Measurements from ENCODE around the gene TBC1D8.

Gene TBC1D8

DNA sequence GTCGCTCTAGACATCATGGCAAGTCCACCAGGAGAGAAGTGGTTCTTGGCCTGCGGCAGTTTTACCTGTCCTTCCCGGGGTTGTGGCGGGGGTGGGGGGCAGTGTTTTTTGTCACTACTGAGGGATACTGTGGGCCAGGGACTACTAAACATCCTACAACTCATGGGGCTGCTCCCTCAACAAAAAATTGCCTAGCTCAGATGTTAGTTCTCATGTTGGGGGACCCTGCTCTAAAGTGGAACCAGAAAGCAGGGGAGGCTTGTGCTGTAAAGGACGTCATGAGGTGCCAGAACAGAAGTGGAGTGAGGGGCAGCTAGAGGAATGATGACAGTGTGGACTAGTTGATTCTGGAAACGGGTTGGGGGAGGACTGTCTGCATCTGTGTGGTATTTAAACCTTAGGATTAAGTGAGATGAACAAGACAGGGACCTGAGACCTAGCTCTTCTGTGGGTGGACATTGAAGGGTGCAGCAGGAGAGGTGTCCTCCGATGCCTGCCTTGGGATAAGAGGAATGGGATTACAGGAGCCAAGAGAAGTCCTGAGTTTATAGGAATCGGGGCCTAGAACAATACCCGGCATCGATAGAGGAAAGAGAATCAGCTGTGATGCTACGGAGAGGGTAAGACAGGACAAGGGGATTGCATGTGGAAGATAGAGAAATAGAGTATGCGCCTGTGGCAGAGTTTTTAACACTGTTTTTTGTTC lies 146.4 kb downstream of the TBC1D8 start:
- Mint-ChIP-seq H3K27me3 (no peaks in the 10 kb centered on the region), H3K4me3 (peak overlapping the region; percentile 99), H3K27ac (peak overlapping the region; percentile 98), H3K9me3 (ENCODE audit: low read depth) (no peaks in the 10 kb centered on the region), H3K36me3 (peaks cover 35% of the 10 kb centered on the region), H3K4me1 (ENCODE audit: low read depth) (peaks cover 54% of the 10 kb centered on the region)

DNA sequence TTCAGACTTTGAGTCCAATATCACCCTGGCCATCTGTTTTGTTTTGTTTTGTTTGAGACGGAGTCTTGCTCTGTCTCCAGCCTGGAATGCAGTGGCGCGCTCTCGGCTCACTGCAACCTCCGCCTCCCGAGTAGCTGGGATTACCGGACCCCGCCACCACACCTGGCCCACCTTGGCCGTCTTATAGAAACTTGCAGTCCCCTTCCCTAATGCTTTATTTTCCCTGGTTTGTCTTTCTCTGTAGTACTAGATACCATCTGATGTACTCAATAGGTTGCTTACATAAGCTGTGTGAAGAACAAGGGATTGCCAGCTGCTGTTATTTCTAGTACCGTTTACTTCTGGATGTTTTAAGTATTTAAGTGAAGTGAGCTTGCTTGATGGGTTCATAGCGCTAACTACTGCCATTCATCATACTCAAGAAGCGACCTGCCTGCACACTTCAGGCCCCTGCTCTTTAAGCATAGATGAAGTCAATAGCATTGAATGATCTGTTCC lies 147.9 kb downstream of the TBC1D8 start:
- H3K4me3 Mint-ChIP-seq, result peak overlapping the region; percentile 99
- peak overlapping the region; percentile 98 for H3K27ac Mint-ChIP-seq
- no peaks in the 10 kb centered on the region for H3K27me3 Mint-ChIP-seq
- no peaks in the 10 kb centered on the region for H3K9me3 Mint-ChIP-seq (ENCODE audit: low read depth)
- H3K4me1 Mint-ChIP-seq (ENCODE audit: low read depth), result peaks cover 51% of the 10 kb centered on the region
- peaks cover 35% of the 10 kb centered on the region for H3K36me3 Mint-ChIP-seq

DNA sequence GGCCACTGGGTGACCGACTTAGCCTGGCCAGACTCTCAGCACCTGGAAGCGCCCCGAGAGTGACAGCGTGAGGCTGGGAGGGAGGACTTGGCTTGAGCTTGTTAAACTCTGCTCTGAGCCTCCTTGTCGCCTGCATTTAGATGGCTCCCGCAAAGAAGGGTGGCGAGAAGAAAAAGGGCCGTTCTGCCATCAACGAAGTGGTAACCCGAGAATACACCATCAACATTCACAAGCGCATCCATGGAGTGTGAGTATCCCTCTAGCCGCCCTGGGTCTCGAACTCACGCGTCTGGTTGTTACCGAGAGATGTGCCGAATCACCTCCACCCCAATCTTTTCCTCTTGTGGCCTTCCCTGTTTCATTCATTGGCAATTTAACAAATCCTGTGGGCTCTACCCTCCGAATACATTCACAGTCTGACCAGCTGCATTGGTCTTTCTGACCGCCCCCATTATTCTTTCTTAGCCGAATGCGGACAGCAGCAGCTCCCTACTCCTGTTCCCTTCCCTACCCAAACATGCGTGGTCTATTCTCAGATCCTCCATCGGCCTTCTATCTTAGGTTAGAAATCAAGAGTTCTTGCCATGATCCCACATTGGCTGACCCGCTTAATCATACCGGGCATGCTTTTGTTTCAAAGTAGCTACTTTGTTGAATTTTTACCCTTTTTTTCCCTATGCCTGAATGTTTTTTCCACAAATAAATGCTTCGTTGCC lies 148.5 kb downstream of the TBC1D8 start:
- Mint-ChIP-seq H3K27ac (peak overlapping the region; percentile 98), H3K27me3 (no peaks in the 10 kb centered on the region), H3K4me3 (peak overlapping the region; percentile 99), H3K36me3 (peaks cover 35% of the 10 kb centered on the region), H3K9me3 (ENCODE audit: low read depth) (no peaks in the 10 kb centered on the region), H3K4me1 (ENCODE audit: low read depth) (peaks cover 51% of the 10 kb centered on the region)

DNA sequence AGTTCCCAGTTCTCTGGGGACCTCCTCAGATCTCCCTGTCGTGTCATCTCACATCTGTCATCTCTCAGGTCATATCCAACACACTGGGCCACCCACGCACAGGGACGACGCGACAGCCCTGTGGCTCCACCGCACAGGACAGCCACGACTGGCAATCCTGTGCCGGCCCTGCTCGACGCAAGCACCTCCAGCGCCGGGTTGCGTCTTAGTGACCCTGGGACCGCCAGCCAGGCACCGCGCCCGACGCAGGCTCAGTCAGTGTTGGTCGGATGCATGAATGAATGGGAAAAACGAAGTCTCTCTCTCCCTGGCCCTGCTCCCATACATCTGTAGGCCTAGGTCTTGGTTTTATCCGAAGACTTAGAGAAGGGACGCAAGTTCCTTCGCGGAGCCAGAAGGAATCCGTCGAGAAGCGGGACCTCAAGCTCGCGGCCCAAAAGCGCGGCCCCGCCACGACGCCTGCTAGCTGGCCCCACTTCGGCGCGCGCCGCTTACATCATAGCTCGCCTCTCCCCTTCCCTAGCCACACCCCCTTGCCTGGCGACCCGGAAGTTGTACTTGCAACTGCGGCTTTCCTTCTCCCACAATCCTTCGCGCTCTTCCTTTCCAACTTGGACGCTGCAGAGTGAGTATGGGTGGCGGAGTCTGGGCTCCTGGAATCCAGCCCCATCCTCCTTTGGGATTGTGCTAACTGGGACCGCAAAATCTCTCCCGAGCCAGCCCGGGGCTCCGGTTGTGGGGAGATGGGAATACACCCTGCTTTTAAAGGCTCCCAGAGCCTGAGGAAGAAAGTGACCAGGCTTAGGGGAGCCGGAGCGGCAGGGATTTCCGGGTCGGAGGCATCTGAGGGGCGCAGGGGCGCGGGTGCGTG lies 149.3 kb downstream of the TBC1D8 start, which contains the start of gene RPL31:
Gene RPL31 (plus strand): TSS at position 599 of the 871 bp plus-strand sequence. CDS start 413 bp downstream, outside the sequence.
- Mint-ChIP-seq H3K4me1 (ENCODE audit: low read depth) (peaks cover 44% of the 10 kb centered on the region), H3K27me3 (no peaks in the 10 kb centered on the region), H3K36me3 (peaks cover 35% of the 10 kb centered on the region), H3K27ac (peak within 1 kb of the TSS; percentile 98), H3K9me3 (ENCODE audit: low read depth) (no peaks in the 10 kb centered on the region), H3K4me3 (peak within 1 kb of the TSS; percentile 99)

DNA sequence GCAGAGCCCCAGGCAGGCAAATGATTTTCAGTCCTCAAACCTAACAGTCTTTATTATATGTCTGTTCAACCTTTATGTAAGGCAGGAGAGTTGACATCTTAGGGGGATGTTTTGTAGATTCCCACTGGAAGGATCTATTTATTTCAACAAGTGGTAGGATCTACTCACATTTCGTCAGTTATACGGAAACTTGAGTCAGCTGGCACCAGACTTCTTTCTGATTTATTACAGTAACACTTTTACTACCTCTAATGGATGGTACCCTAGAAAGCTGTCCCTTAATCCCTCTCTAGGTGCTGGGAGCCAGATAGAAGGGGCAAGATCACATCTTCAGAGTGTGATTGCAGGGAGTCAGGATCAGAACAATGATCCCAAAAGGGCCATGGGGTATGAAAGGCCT lies 151.2 kb downstream of the TBC1D8 start:
- H3K4me1 Mint-ChIP-seq (ENCODE audit: low read depth), result peaks cover 27% of the 10 kb centered on the region
- no peak overlapping the region for H3K27ac Mint-ChIP-seq
- peaks cover 25% of the 10 kb centered on the region for H3K36me3 Mint-ChIP-seq
- H3K9me3 Mint-ChIP-seq (ENCODE audit: low read depth), result no peaks in the 10 kb centered on the region
- no peak overlapping the region for H3K4me3 Mint-ChIP-seq
- no peaks in the 10 kb centered on the region for H3K27me3 Mint-ChIP-seq

DNA sequence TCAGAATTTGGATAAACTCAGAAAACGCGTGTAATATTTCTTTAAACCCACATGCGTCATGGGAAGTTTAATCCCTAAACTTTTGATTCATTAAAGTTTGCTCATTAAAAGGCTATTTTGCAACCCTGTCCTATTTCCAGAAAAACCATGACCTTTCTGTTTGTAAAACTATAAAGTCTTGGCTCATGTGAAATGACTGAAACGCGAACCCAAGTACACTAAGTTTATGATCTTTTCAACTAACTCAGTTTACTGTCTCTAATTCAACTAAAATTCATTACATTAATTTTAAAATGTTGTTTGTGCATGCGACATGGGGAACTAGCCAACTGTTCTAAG lies 153.0 kb downstream of the TBC1D8 start:
- H3K36me3 Mint-ChIP-seq, result peaks cover 7% of the 10 kb centered on the region
- no peaks in the 10 kb centered on the region for H3K27me3 Mint-ChIP-seq
- H3K27ac Mint-ChIP-seq, result no peak overlapping the region
- no peak overlapping the region for H3K4me3 Mint-ChIP-seq
- peaks cover 10% of the 10 kb centered on the region for H3K4me1 Mint-ChIP-seq (ENCODE audit: low read depth)
- no peaks in the 10 kb centered on the region for H3K9me3 Mint-ChIP-seq (ENCODE audit: low read depth)

DNA sequence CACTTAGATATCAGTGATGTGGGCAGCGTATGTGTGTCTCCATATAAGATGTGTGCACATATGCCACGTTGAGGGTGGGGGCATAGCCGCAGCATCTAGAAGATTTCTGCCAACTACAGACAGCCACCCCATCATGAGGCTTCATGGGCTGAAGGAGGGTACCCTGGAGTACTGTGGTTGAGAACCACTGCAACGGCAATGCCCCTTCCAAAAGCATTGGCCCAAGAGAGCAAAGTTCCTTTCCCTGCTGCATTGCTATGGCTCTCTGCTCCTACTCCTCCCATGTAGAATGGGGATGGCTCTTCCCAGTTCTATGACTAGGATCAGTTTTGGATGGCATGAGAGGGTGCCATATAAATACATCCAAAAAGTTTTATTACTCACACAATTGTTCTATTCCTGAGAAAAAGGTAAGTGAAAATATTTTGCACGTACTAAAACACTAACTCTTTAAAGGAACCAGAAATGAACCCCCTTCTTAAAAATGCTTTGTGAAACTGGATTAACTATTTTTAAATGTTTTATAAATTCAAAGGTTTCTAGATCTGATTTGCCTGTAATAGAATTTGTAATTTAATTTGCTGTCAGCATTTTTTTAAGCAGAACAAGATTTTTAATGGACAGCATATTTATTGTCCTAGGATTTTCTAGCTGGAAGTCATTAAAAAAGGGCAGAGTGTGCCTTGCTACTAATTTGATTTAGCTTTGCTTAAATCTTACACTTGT lies 153.5 kb downstream of the TBC1D8 start:
- Mint-ChIP-seq H3K9me3 (ENCODE audit: low read depth) (no peaks in the 10 kb centered on the region), H3K27me3 (no peaks in the 10 kb centered on the region), H3K4me1 (ENCODE audit: low read depth) (peaks cover 10% of the 10 kb centered on the region), H3K27ac (no peak overlapping the region), H3K4me3 (no peak overlapping the region), H3K36me3 (peaks cover 2% of the 10 kb centered on the region)

DNA sequence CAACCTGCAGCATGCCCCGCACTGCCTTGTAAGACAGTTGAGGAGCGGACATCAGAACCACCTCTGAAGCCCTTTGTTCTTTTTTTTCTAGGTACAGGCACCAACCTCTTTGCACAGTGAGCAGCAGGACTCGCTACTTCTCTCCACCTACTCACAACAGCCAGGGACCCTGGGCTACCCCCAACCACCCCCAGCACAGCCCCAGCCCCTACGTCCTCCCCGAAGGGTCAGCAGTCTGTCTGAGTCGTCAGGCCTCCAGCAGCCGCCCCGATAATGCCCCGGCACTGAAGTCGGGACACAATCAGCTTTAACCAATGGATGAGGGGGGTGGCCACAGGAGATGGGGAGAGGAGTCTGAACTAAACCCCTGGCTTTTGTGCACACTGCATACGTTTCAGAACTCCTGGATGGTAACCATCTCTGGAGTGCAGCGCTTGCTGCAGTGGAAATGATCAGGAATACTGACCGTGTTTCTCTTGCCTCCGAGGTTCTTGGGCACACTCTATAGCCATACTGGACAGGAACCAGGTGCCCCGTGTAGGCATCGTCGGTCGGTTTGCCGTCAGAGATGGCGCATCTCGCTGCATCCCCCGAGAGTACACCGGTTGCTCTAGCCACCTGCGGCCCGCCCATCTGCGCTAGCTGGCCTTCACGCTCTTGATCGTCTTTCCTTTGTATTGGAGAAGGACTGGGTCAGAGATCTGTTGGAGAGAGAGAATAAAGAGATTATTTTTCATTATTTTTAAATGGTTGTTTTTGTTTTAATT lies 155.7 kb downstream of the TBC1D8 start:
- no peak overlapping the region for H3K4me3 Mint-ChIP-seq
- H3K36me3 Mint-ChIP-seq, result no peaks in the 10 kb centered on the region

DNA sequence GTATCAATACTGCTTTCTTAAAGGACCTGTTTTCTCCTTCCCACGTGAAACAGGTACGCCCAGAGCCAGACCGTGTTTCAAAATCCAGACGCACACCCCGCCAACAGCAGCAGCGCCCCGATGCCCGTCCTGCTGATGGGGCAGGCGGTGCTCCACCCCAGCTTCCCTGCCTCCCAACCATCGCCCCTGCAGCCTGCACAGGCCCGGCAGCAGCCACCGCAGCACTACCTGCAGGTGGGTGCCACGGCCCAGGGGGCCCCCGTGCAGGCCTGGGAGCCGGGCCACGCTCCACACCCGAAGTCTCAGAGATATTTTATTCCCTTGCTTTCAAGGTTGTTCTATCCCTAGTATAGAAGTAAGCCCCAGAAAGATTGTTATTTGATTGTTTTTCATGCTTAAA lies 157.9 kb downstream of the TBC1D8 start:
- Mint-ChIP-seq H3K27ac (no peak overlapping the region), H3K27me3 (no peaks in the 10 kb centered on the region), H3K4me1 (ENCODE audit: low read depth) (peaks cover 2% of the 10 kb centered on the region), H3K36me3 (no peaks in the 10 kb centered on the region), H3K4me3 (no peak overlapping the region), H3K9me3 (ENCODE audit: low read depth) (no peaks in the 10 kb centered on the region)

More for the DNA sequence above, 155.7 kb downstream of the TBC1D8 start:
- Mint-ChIP-seq H3K27ac (no peak overlapping the region), H3K4me1 (ENCODE audit: low read depth) (peaks cover 2% of the 10 kb centered on the region), H3K9me3 (ENCODE audit: low read depth) (no peaks in the 10 kb centered on the region), H3K27me3 (no peaks in the 10 kb centered on the region)

DNA sequence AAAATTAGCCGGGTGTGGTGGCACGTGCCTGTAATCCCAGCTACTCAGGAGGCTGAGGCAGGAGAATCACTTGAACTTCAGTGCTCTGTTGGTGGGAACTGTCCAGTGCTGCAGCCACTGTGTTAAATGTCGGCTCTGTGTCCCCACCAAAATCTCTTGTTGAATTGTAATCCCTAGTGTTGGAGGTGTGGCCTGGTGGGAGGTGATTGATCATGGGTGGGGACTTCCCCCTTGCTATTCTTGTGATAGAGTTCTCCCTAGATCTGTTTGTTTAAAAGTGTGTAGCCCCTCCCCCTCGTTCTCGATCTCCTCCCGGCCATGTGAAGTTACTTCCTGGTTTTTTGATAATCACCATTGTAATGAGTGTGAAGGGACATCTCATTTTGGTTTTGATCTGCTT lies 158.9 kb downstream of the TBC1D8 start:
- no peaks in the 10 kb centered on the region for H3K27me3 Mint-ChIP-seq
- peaks cover 2% of the 10 kb centered on the region for H3K4me1 Mint-ChIP-seq (ENCODE audit: low read depth)
- no peak overlapping the region for H3K4me3 Mint-ChIP-seq
- no peak overlapping the region for H3K27ac Mint-ChIP-seq
- H3K9me3 Mint-ChIP-seq (ENCODE audit: low read depth), result no peaks in the 10 kb centered on the region
- no peaks in the 10 kb centered on the region for H3K36me3 Mint-ChIP-seq

DNA sequence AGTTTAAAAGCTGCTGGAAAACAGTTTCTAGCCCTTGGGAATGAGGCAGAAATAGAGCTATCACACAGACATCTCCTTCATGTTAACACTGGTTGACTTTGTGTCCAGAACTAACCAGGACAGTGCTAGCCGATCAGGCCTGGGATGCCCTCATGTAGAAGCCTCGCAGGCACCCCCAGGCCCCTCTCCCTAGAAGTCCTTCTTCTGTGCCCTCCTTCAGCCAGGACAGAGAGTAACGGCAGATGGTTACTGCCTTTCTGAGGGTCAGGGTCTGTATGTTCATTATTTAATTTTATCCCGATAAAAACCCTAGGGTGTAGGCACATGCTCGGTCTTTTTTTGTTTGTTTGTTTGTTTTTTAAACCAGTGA lies 159.8 kb downstream of the TBC1D8 start:
- H3K27ac Mint-ChIP-seq, result no peak overlapping the region
- no peak overlapping the region for H3K4me3 Mint-ChIP-seq
- peaks cover 2% of the 10 kb centered on the region for H3K4me1 Mint-ChIP-seq (ENCODE audit: low read depth)

DNA sequence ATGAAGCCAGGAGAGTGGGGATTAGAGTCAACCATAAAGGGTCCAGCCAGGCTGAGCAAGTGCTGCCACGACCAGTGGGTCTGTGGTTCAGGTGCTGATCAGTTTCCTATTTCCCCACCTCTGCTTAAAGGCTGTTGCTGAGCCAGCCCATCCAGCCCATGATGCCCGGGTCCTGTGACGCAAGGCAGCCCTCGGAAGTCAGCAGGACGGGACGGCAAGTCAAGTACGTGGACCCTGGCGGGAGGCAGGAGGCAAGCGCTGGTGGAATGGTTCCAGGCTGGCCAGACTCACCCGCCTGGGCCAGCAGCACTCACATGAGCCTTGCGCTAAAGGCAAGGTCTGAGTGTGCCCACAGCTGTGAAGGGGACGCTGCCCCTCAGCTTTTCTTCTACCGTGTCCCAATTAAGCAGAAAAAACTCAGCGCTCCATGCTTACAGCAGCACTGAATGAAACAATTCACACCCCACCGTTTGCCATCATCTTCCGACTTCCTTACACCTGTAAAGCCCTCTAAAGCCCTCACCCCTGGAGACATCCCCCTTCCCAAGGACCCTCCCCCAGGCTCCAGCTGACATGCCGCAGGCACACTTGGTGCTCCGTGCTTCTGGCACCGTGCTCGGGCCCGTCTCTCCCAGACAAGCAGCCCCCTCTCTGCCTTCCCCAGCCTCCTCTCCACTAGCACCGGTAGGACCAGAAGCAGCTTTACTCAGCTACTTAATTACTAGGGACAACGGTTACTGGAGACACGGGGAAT lies 160.4 kb downstream of the TBC1D8 start:
- H3K27ac Mint-ChIP-seq, result no peak overlapping the region
- peaks cover 2% of the 10 kb centered on the region for H3K4me1 Mint-ChIP-seq (ENCODE audit: low read depth)
- H3K27me3 Mint-ChIP-seq, result no peaks in the 10 kb centered on the region
- H3K36me3 Mint-ChIP-seq, result no peaks in the 10 kb centered on the region
- H3K9me3 Mint-ChIP-seq (ENCODE audit: low read depth), result no peaks in the 10 kb centered on the region
- no peak overlapping the region for H3K4me3 Mint-ChIP-seq

More for the DNA sequence above, 159.8 kb downstream of the TBC1D8 start:
- Mint-ChIP-seq H3K36me3 (no peaks in the 10 kb centered on the region), H3K9me3 (ENCODE audit: low read depth) (no peaks in the 10 kb centered on the region), H3K27me3 (no peaks in the 10 kb centered on the region)

DNA sequence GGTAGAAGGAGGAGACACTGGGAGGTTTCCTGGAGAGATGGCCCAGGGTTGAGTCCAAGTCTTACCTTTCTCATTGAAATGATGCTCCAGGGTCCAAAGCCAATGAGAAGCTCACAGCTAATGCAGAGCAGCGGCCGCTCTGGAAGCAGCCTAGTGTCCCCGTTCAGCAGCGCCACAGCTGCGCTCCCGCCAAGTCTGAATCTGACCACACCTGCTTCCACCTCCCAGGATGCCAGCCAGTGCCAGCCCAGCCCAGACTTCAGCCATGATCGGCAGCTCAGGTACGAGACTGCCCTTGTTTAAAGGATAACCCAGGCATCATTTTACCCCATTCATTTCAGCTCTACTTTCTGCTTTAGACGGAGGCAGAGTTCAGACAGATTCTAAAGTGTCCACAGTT lies 161.0 kb downstream of the TBC1D8 start:
- H3K4me1 Mint-ChIP-seq (ENCODE audit: low read depth), result peaks cover 2% of the 10 kb centered on the region
- no peaks in the 10 kb centered on the region for H3K36me3 Mint-ChIP-seq
- no peaks in the 10 kb centered on the region for H3K9me3 Mint-ChIP-seq (ENCODE audit: low read depth)
- H3K27me3 Mint-ChIP-seq, result no peaks in the 10 kb centered on the region
- H3K27ac Mint-ChIP-seq, result no peak overlapping the region
- H3K4me3 Mint-ChIP-seq, result no peak overlapping the region
